Measurements from ENCODE around the gene ERICH4. TPM values are rescaled to one million over a fixed set of nuclear protein-coding genes. Genes with fewer than 3 reads are reported as not detected.

The ERICH4 gene, protein sequence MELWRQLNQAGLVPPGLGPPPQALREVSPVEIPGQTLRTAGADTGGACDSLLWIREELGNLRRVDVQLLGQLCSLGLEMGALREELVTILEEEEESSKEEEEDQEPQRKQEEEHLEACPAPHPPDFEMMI
- total RNA-seq (not detected in 2 replicates), polyA plus RNA-seq (not detected in 2 replicates), polyA minus RNA-seq (not detected in 2 replicates), Bru-seq, nascent RNA (not detected), BruChase-seq, experiment 1, labeled RNA remaining after a 6-hour chase (percentile 23 among the genes with signal in this experiment), BruChase-seq, experiment 2, labeled RNA remaining after a 2-hour chase (not detected)
- not detected in 2 replicates for polyA plus RNA-seq (2011; cell fraction: cytosol; rRNA removed)
- polyA plus RNA-seq (2011; cell fraction: nucleus; rRNA removed) = not detected in 2 replicates
- not detected in 2 replicates for polyA plus RNA-seq (2012)
- not detected for polyA minus RNA-seq (2011; cell fraction: cytosol; rRNA and poly(A)+ RNA removed)
- not detected in 2 replicates for polyA minus RNA-seq (2011; cell fraction: nucleus; rRNA and poly(A)+ RNA removed)
- long read RNA-seq = 0 reads

DNA sequence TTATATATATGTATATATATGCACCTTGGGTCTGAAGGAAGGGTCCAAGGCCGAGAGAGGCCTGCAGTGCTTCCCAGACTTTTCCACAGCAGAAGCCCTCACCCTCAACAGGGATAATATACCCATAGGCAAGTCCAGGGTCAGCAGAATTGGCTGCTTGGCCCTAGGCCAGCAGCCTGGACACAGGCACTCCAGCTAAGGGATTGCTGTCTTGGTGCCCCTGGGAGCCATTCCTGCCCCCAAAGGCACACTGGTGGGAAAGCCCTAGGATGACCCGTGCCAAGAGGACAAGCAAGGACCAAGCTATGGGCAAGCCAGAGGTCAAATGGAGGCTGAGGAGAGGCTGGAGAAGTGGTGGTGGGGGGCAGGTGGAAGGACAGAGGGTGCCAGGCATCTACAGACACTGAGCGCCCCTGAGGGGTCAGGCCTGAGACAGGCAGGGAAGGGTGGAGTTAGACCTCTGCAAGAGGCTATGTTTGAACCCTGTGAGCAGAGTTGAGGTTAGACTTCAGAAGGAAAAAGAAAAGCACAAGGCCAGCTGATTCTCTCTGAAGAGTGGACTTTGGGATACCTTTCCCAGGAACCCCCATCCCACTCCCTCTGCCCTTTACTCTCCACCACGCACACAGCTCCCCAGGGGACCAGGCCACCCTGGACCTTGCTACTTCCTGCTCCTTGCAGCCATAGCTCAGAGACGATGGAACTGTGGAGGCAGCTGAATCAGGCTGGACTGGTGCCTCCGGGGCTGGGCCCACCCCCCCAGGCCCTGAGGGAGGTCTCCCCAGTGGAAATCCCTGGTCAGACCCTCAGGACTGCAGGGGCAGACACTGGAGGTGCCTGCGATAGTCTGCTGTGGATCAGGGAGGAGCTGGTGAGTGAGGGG, at the start of gene ERICH4:
ERICH4 (plus strand) TSS at position 684 of the 883 bp plus-strand sequence; CDS start at position 698, 14 bp downstream.
- Histone ChIP-seq H3K9ac (replicated peaks; ENCODE audit: extremely low read depth, insufficient read depth, low read length) (no peak within 1 kb of the TSS), H3K9me3 (replicated peaks; ENCODE audit: control insufficient read depth, insufficient read depth, low read length) (no peaks in the 10 kb centered on the region), H3K4me2 (ENCODE audit: insufficient read depth, low read length) (no peak within 1 kb of the TSS), H3K36me3 (ENCODE audit: control insufficient read depth in 2 of 2, extremely low read depth in 1 of 2, insufficient read depth in 2 of 2, low read length in 2 of 2) (peaks cover 0 to 4% of the 10 kb centered on the region in 2 experiments), H3K27ac (ENCODE audit: insufficient read depth, low read depth, low read length) (no peak within 1 kb of the TSS), H4K20me1 (replicated peaks; ENCODE audit: control insufficient read depth, extremely low read depth, insufficient read depth, low read length) (no peaks in the 10 kb centered on the region), H3K27me3 (ENCODE audit: control insufficient read depth in 2 of 2, insufficient read depth in 2 of 2, low read length in 2 of 2) (peaks cover 5 to 9% of the 10 kb centered on the region in 2 experiments), H3K4me3 (replicated peaks in 1 of 3; ENCODE audit: insufficient read depth in 1 of 3, low read depth in 1 of 3, low read length in 3 of 3) (no peak within 1 kb of the TSS), H3K79me2 (ENCODE audit: control insufficient read depth, insufficient read depth, low read length) (no peaks in the 10 kb centered on the region), H2AFZ (ENCODE audit: low read depth, low read length) (no peak within 1 kb of the TSS), H3K4me1 (ENCODE audit: control insufficient read depth, extremely low read depth, insufficient read depth, low read length) (peaks cover 6% of the 10 kb centered on the region), H3K9me1 (replicated peaks; ENCODE audit: control insufficient read depth, extremely low read depth, insufficient read depth, low read length) (no peaks in the 10 kb centered on the region)
- FAIRE-seq (no peak), DNase-seq (ENCODE audit: low read depth, low spot score) (no peak)
- intact Hi-C loops (cut with micrococcal nuclease) = no loop called here
- dilution Hi-C loops (cut with MboI; ENCODE audit: extremely low pct_ligation_motif_present, low sequenced_read_pairs) = no loop called here
- TF ChIP-seq FOS (IDR thresholded peaks at IDR 0.05; ENCODE audit: borderline replicate concordance, insufficient read depth, low read length) = no peak
- TF ChIP-seq GATA2 (IDR thresholded peaks at IDR 0.05; ENCODE audit: insufficient read depth, insufficient read length, low read depth, low read length) = no peak
- TF ChIP-seq POLR2AphosphoS5 (IDR thresholded peaks at IDR 0.05; ENCODE audit: insufficient read depth, low read depth, low read length) = no peak
- TF ChIP-seq, protein P1, sequence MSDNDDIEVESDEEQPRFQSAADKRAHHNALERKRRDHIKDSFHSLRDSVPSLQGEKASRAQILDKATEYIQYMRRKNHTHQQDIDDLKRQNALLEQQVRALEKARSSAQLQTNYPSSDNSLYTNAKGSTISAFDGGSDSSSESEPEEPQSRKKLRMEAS (IDR thresholded peaks at IDR 0.05; ENCODE audit: insufficient read depth, insufficient read length) = no peak
- CTCF ChIA-PET = interaction anchor here (0.7 kb wide), 3 partner anchors 121 to 818 kb away, joined by 3 to 6 read pairs (median 5); no protein-coding TSS in a partner anchor
- no TSS peak for BruUV-seq (replicated peaks)
- POLR2A ChIA-PET = no interaction called here
